K562 (cell line): ENCODE data around the gene INTS4. TPM values are rescaled to one million over a fixed set of nuclear protein-coding genes. Genes with fewer than 3 reads are reported as not detected.

Experiments used
- ATAC-seq: fragments of 200-7000 bp; cut with Tn5 transposase; 3 replicates; pipeline ENCODE4 v1.9.1; 2020; ENCODE audit warnings: moderate library complexity
- BruUV-seq: library from RNA; stranded (reverse); fragments of 400-500 nt; replicated peaks from 2 replicates; lab custom pipeline; 2021; lab: Mats Ljungman, UMichigan
- CTCF ChIA-PET: fragments of 300-600 bp; formaldehyde crosslinking; extraction: SDS; loops from one replicate; lab custom pipeline; 2021; ENCODE audit warnings: low intra/inter-chr PET ratio; lab: Yijun Ruan, JAX
- POLR2A ChIA-PET: fragments of 300-600, 350-650 bp; sonication (Branson Sonifier 250); formaldehyde crosslinking; extraction: SDS; loops from one replicate; lab custom pipeline; 2021; ENCODE audit warnings: antibody characterized with exemption, inconsistent platforms; lab: Yijun Ruan, JAX
- DNase-seq, 4 experiments: peaks; one replicate each; pipeline versions ENCODE4 v3.0.0 to v3.0.0-alpha.2; 2011 to 2018; ENCODE audit warnings: low spot score in 3 of 4, mixed read lengths in 3 of 4; ENCODE audit errors: extremely low read depth in 1 of 4
- FAIRE-seq: peaks from 2 replicates; lab custom pipeline; 2011; peaks lifted over from hg19 to GRCh38; lab: Jason Lieb, UNC
- H2AFZ ChIP-seq: 2 replicates; pipeline ENCODE4 v1.6.0; 2011; ENCODE audit warnings: low read depth, low read length, control low read depth, inconsistent platforms
- H3K27ac ChIP-seq: fragments of 200-600 bp; 3 replicates; pipeline ENCODE4 v1.8.0; 2011; ENCODE audit warnings: low read depth, mild to moderate bottlenecking, control low read depth, inconsistent platforms, low read length, moderate library complexity, mixed read lengths; ENCODE audit errors: extremely low read depth
- H3K27me3 ChIP-seq, 2 experiments: fragments of 300-600 bp in 1 of 2; 2 replicates in 1 of 2; 3 replicates in 1 of 2; pipeline versions ENCODE4 v1.6.0 to v1.8.0; 2011; ENCODE audit warnings: inconsistent platforms in 2 of 2, low read length in 2 of 2, mild to moderate bottlenecking in 1 of 2, mixed read lengths in 1 of 2, moderate library complexity in 1 of 2; ENCODE audit not compliant: control insufficient read depth in 2 of 2, insufficient read depth in 2 of 2
- H3K36me3 ChIP-seq: fragments of 300-600 bp; 3 replicates; pipeline ENCODE4 v1.8.0; 2011; ENCODE audit warnings: mild to moderate bottlenecking, low read length, inconsistent platforms; ENCODE audit not compliant: control insufficient read depth, insufficient read depth
- H3K4me1 ChIP-seq, 2 experiments: fragments of 200-600 bp in 1 of 2; replicated peaks in 1 of 2; 2 replicates in 1 of 2; 3 replicates in 1 of 2; pipeline versions ENCODE4 v1.5.1 to v1.8.0; 2011; ENCODE audit warnings: inconsistent platforms in 2 of 2, low read length in 2 of 2, mild to moderate bottlenecking in 1 of 2, mixed read lengths in 1 of 2, moderate library complexity in 1 of 2; ENCODE audit not compliant: control insufficient read depth in 2 of 2, insufficient read depth in 2 of 2
- H3K4me2 ChIP-seq: 2 replicates; pipeline ENCODE4 v1.6.1; 2011; ENCODE audit warnings: low read length, control low read depth, inconsistent platforms, mixed read lengths; ENCODE audit not compliant: insufficient read depth
- H3K4me3 ChIP-seq: fragments of 200-600 bp; sonication (generic), shearing (Covaris generic); 2 replicates; pipeline ENCODE4 v1.5.1; 2016; ENCODE audit warnings: control low read depth, inconsistent platforms
- H3K79me2 ChIP-seq: fragments of 200-600 bp; 3 replicates; pipeline ENCODE4 v1.8.0; 2011; ENCODE audit warnings: low read length, inconsistent platforms; ENCODE audit not compliant: control insufficient read depth, insufficient read depth
- H3K9ac ChIP-seq, 2 experiments: 2 replicates each; pipeline versions ENCODE4 v1.6.0 to v1.6.1; 2011; ENCODE audit warnings: low read depth in 2 of 2, low read length in 2 of 2, control low read depth in 1 of 2, inconsistent platforms in 1 of 2, mild to moderate bottlenecking in 1 of 2, mixed read lengths in 1 of 2; ENCODE audit not compliant: insufficient read depth in 1 of 2
- H3K9me1 ChIP-seq: one replicate; pipeline ENCODE4 v1.6.0; 2011; ENCODE audit warnings: inconsistent platforms, mild to moderate bottlenecking, low read length, moderate library complexity; ENCODE audit not compliant: control insufficient read depth, insufficient read depth
- H3K9me3 ChIP-seq: replicated peaks from 2 replicates; pipeline ENCODE4 v1.5.1; 2011; ENCODE audit warnings: low read depth, low read length, inconsistent platforms; ENCODE audit not compliant: control insufficient read depth, insufficient read depth
- H4K20me1 ChIP-seq: replicated peaks from 2 replicates; pipeline ENCODE4 v1.6.1; 2011; ENCODE audit warnings: low read length, inconsistent platforms, mixed read lengths; ENCODE audit not compliant: control insufficient read depth, insufficient read depth
- AFF1 ChIP-seq, 2 experiments: fragments of 450-650 bp; IDR thresholded peaks; 2 replicates each; pipeline ENCODE4 v1.6.1; 2018; ENCODE audit warnings: mild to moderate bottlenecking in 2 of 2, low read depth in 1 of 2; ENCODE audit not compliant: partially characterized antibody in 2 of 2
- COPS2 ChIP-seq: fragments of 450-650 bp; conservative IDR thresholded peaks from 2 replicates; pipeline ENCODE4 v1.6.1; 2016; ENCODE audit warnings: mild to moderate bottlenecking, moderate library complexity
- FOXM1 ChIP-seq, 2 experiments: fragments of 450-650 bp in 1 of 2; sonication (generic) in 1 of 2; formaldehyde crosslinking in 1 of 2; IDR thresholded peaks; 2 replicates each; pipeline versions ENCODE4 v1.6.1 to v1.9.0; 2017 to 2022; ENCODE audit warnings: low read depth in 2 of 2, mild to moderate bottlenecking in 2 of 2, missing genetic modification reagents in 1 of 2, moderate library complexity in 1 of 2
- FOXO4 ChIP-seq: fragments of 450-650 bp; formaldehyde crosslinking; IDR thresholded peaks from 2 replicates; pipeline ENCODE4 v1.4.0; 2020; ENCODE audit warnings: mild to moderate bottlenecking, moderate library complexity
- HEY1 ChIP-seq: fragments of 250-450 bp; sonication (Bioruptor Pico); IDR thresholded peaks from 2 replicates; pipeline ENCODE4 v1.5.0; 2020; ENCODE audit warnings: mild to moderate bottlenecking, moderate library complexity, borderline replicate concordance
- NCOA4 ChIP-seq: fragments of 450-650 bp; IDR thresholded peaks from 2 replicates; pipeline ENCODE4 v1.6.1; 2018; ENCODE audit warnings: mild to moderate bottlenecking; ENCODE audit not compliant: partially characterized antibody
- PHB2 ChIP-seq: fragments of 450-650 bp; IDR thresholded peaks from 2 replicates; pipeline ENCODE4 v1.6.1; 2017; ENCODE audit warnings: low read depth
- POLR2AphosphoS5 ChIP-seq: IDR thresholded peaks from 2 replicates; pipeline ENCODE4 v1.6.1; 2011; ENCODE audit warnings: mild to moderate bottlenecking, low read depth, low read length, moderate library complexity; ENCODE audit not compliant: control insufficient read depth, insufficient read depth
- RBM22 ChIP-seq: fragments of 200-400 bp; formaldehyde crosslinking; IDR thresholded peaks from 2 replicates; pipeline ENCODE4 v1.6.1; 2018; ENCODE audit warnings: low read length, low read depth; ENCODE audit not compliant: poor library complexity, severe bottlenecking
- WGBS: fragments of 100-300 bp; shearing (Covaris generic); methylation state at CpG from one replicate; pipeline ENCODE4 v1.1.6; 2016; ENCODE audit warnings: low coverage, mixed read lengths; ENCODE audit not compliant: insufficient coverage; ENCODE audit errors: missing lambda C conversion rate; 5-methylcytosine and 5-hydroxymethylcytosine counted together
- in situ Hi-C: fragments of 300-500 bp; cut with MboI; formaldehyde crosslinking; loops from 4 replicates; pipeline ENCODE4 v1.15.0; 2018; ENCODE audit warnings: inconsistent platforms, mixed read lengths
- intact Hi-C: fragments of 100-400 bp; cut with micrococcal nuclease; formaldehyde crosslinking; loops from 2 replicates; pipeline ENCODE4 v1.14.2; 2022
- polyA plus RNA-seq, 8 experiments: library from polyadenylated mRNA; depleted of rRNA in 4 of 8; stranded (reverse) in 5 of 8; unstranded in 3 of 8; fragments of >200 nt; fragmentation: Nextera tagmentation in 2 of 8; fragmentation: Illumina TruSeq in 1 of 8; extraction: Ambion mirVana in 2 of 8; extraction: Trizol in 1 of 8; gene quantifications; 2 replicates each; pipeline versions ENCODE4 v1.2.1 to v1.2.3, GENCODE V29; 2011 to 2014; ENCODE audit warnings: inconsistent platforms in 1 of 8, missing spikeins in 1 of 8
- total RNA-seq, 7 experiments: library from RNA; depleted of rRNA in 6 of 7; stranded (reverse); fragments of >200 nt in 6 of 7; fragmentation: Illumina TruSeq in 2 of 7; extraction: Trizol in 2 of 7; gene quantifications; 2 replicates each; pipeline versions ENCODE4 v1.2.1 to v1.2.3, GENCODE V29; 2011 to 2021; ENCODE audit warnings: low replicate concordance in 1 of 7
- TF ChIP-seq, protein P1 (sequence below): fragments of 450-650 bp; formaldehyde crosslinking; IDR thresholded peaks from 2 replicates; pipeline ENCODE4 v1.4.0; 2020; ENCODE audit warnings: mild to moderate bottlenecking, moderate library complexity
- TF ChIP-seq, protein P2 (sequence below): fragments of 250-450 bp; sonication (Bioruptor Pico); IDR thresholded peaks from 2 replicates; pipeline ENCODE4 v1.8.0; 2022; ENCODE audit warnings: inconsistent platforms

The INTS4 gene
- total and polyA plus RNA-seq, 9 of the 15 experiments (the other 6 are each of a cell fraction or from before 2014, with no cell fraction given) = 28.4 to 53.4 (median 44.5) TPM

DNA sequence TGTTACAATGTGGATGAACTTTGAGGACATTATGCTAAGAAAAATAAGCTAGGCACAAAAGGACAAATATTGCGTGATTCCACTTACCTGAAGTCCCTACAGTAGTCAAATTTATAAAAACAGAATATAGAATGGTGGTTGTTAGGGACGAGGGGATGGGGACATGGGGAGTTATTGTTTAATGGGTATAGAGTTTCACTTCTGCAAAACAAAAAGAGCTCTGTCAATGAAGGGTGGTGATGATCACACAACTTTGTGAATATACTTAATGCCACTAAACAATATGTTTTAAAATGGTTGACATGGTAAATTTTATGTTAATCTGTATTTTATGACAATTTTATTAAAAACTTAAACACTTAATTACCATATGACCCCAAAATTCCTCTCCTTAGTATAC, 26.1 kb downstream of the INTS4 start:
- ATAC-seq (no peak), FAIRE-seq (no peak), DNase-seq (no peak)
- POLR2A ChIA-PET = no interaction called here
- WGBS = 97% methylated on average over 2 of the region's 2 CpGs
- Histone ChIP-seq H3K36me3 (peaks cover 20% of the 10 kb centered on the region), H3K79me2 (no peaks in the 10 kb centered on the region), H3K4me1 (no peaks in the 10 kb centered on the region), H2AFZ (no peak overlapping the region), H3K9me3 (no peaks in the 10 kb centered on the region), H3K9ac (no peak overlapping the region), H3K27me3 (no peaks in the 10 kb centered on the region), H3K4me3 (no peak overlapping the region), H4K20me1 (no peaks in the 10 kb centered on the region), H3K4me2 (no peak overlapping the region), H3K9me1 (no peaks in the 10 kb centered on the region), H3K27ac (no peak overlapping the region)
- CTCF ChIA-PET = no interaction called here
- BruUV-seq = no TSS peak
- in situ Hi-C loops = no loop called here
- intact Hi-C loops = no loop called here
- TF ChIP-seq HEY1 (CRISPR knock-in tag) = no peak
- no peak for TF ChIP-seq NCOA4
- TF ChIP-seq POLR2AphosphoS5 = no peak
- TF ChIP-seq, protein P1, sequence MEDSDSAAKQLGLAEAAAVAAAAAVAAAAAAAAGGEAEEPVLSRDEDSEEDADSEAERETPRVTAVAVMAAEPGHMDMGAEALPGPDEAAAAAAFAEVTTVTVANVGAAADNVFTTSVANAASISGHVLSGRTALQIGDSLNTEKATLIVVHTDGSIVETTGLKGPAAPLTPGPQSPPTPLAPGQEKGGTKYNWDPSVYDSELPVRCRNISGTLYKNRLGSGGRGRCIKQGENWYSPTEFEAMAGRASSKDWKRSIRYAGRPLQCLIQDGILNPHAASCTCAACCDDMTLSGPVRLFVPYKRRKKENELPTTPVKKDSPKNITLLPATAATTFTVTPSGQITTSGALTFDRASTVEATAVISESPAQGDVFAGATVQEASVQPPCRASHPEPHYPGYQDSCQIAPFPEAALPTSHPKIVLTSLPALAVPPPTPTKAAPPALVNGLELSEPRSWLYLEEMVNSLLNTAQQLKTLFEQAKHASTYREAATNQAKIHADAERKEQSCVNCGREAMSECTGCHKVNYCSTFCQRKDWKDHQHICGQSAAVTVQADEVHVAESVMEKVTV (CRISPR knock-in tag) = no peak
- TF ChIP-seq AFF1 (IDR thresholded peaks at IDR 0.05; ENCODE audit: low read depth in 1 of 2, partially characterized antibody in 2 of 2) = no peak
- TF ChIP-seq COPS2 = no peak
- TF ChIP-seq FOXM1 (IDR thresholded peaks at IDR 0.05; ENCODE audit: low read depth) = no peak
- TF ChIP-seq FOXM1 (CRISPR knock-in tag; IDR thresholded peaks at IDR 0.05; ENCODE audit: low read depth) = no peak
- no peak for TF ChIP-seq FOXO4 (CRISPR knock-in tag)
- TF ChIP-seq, protein P2, sequence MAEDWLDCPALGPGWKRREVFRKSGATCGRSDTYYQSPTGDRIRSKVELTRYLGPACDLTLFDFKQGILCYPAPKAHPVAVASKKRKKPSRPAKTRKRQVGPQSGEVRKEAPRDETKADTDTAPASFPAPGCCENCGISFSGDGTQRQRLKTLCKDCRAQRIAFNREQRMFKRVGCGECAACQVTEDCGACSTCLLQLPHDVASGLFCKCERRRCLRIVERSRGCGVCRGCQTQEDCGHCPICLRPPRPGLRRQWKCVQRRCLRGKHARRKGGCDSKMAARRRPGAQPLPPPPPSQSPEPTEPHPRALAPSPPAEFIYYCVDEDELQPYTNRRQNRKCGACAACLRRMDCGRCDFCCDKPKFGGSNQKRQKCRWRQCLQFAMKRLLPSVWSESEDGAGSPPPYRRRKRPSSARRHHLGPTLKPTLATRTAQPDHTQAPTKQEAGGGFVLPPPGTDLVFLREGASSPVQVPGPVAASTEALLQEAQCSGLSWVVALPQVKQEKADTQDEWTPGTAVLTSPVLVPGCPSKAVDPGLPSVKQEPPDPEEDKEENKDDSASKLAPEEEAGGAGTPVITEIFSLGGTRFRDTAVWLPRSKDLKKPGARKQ = no peak
- no peak for TF ChIP-seq PHB2
- no peak for TF ChIP-seq RBM22
